Heart left ventricle (tissue), 16 donors: ENCODE results near the gene SLC35F1. TPM values are rescaled to one million over a fixed set of nuclear protein-coding genes. Genes with fewer than 3 reads are reported as not detected.
A peak's percentile ranks its signal among the peaks of the same experiment; 100 is the strongest.

Experiments
- ATAC-seq, 4 donors: fragments of 200-7000 bp; cut with Tn5 transposase; one replicate each; pipeline ENCODE4 v1.9.1; 2020 to 2022; ENCODE audit warnings: moderate library complexity in 4 of 4, mild to moderate bottlenecking in 3 of 4, moderate number of reproducible peaks in 1 of 4
- DNase-seq, 5 donors: peaks; one replicate each; pipeline ENCODE4 v3.0.0-alpha.2; 2020
- H3K27ac ChIP-seq, 12 donors: fragments of 200-600 bp; sonication (generic) in 4 of 12; one replicate each; pipeline versions ENCODE4 v1.5.0 to v1.8.0; 2016 to 2022; ENCODE audit warnings: mild to moderate bottlenecking in 2 of 12
- H3K27me3 ChIP-seq, 9 donors: fragments of 200-600 bp; sonication (generic) in 2 of 9; one replicate each; pipeline versions ENCODE4 v1.5.1 to v1.8.0; 2016 to 2022; ENCODE audit warnings: mild to moderate bottlenecking in 3 of 9
- H3K36me3 ChIP-seq, 9 donors: fragments of 200-600 bp; sonication (generic) in 2 of 9; one replicate each; pipeline versions ENCODE4 v1.5.0 to v1.8.0; 2018 to 2022; ENCODE audit warnings: mild to moderate bottlenecking in 2 of 9
- H3K4me1 ChIP-seq, 12 donors: fragments of 200-600 bp; sonication (generic) in 4 of 12; one replicate each; pipeline versions ENCODE4 v1.5.0 to v1.8.0; 2016 to 2022; ENCODE audit warnings: mild to moderate bottlenecking in 3 of 12
- H3K4me3 ChIP-seq, 12 donors: fragments of 200-600 bp; sonication (generic) in 4 of 12; one replicate each; pipeline versions ENCODE4 v1.5.0 to v1.8.0; 2017 to 2022; ENCODE audit warnings: mild to moderate bottlenecking in 9 of 12, moderate library complexity in 4 of 12
- H3K9me3 ChIP-seq, 12 donors: fragments of 200-600 bp; sonication (generic) in 4 of 12; one replicate each; pipeline versions ENCODE4 v1.5.0 to v1.8.0; 2016 to 2022; ENCODE audit warnings: mild to moderate bottlenecking in 1 of 12
- POLR2A ChIP-seq, 2 donors: fragments of 450-650 bp; IDR thresholded peaks; one replicate each; pipeline ENCODE4 v1.6.1; 2017; ENCODE audit warnings: antibody characterized with exemption in 2 of 2, mild to moderate bottlenecking in 2 of 2, moderate library complexity in 2 of 2
- WGBS, 4 donors: extraction: QIAGEN DNeasy Blood & Tissue Kit in 2 of 4; methylation state at CpG; one replicate each; pipeline versions ENCODE4 v1.1.5 to v1.1.7; 2013 to 2018; 5-methylcytosine and 5-hydroxymethylcytosine counted together
- intact Hi-C, 10 donors: fragments of 100-400 bp; cut with DNase I; formaldehyde crosslinking; loops; one replicate each; pipeline versions ENCODE4 v1.11.1 to v1.14.2; 2022
- polyA plus RNA-seq, 2 donors: library from polyadenylated mRNA; stranded (reverse); fragments of 200-250 nt; gene quantifications; one replicate each; pipeline ENCODE4 v1.2.3, GENCODE V29; 2013
- total RNA-seq, 9 donors: library from RNA; depleted of rRNA in 2 of 9; stranded (reverse); fragments of >200 nt in 2 of 9; fragmentation: NEBNext Ultra II Directional in 3 of 9; extraction: Animal tissue kit (Norgen Biotek cat#: 25700) in 3 of 9; gene quantifications; one replicate each; pipeline versions ENCODE4 v1.1.0 to v1.2.4, GENCODE V29; 2016 to 2023
- TF ChIP-seq, protein P1 (sequence below), 12 donors: fragments of 200-600 bp; sonication (generic) in 4 of 12; IDR thresholded peaks; one replicate each; pipeline versions ENCODE4 v1.5.0 to v1.8.0; 2018 to 2022; ENCODE audit warnings: antibody characterized with exemption in 12 of 12, mild to moderate bottlenecking in 5 of 12
- donor health status: ischemic (EF 13 %, LVEDD 7.1; RV severe dilation, severe dysfunction).
- donor health status: healthy with polysubstance abuse.
- donor health status: DM: no; HTN: yes; CAD: no.
- donor health status: DM: no; HTN: no; CAD: no.
- donor health status: ischemic (EF 25% LVEDD 6.9; RV normal size, moderate dysfunction).
- donor health status: ischemic (EF 25% LVEDD 5.7; RV mildly dilated, moderate dysfunction).
- donor health status: healthy.
- donor health status: DM: yes; HTN: yes; CAD: no.
- donor health status: ischemic (EF 35%, LVEDD 5.7; RV mildly dilated, moderate dysfunction).
- donor health status: nonischemic (EF 11% LVEDD 7.7; RV severe dilation, severe dysfunction).
- donor health status: DM: yes; HTN: yes; CAD: no.
- donor health status: PGD.
- donor health status: ischemic (EF 29% LVEDD 5.4; RV normal size, mild dysfunction).
- donor health status: nonischemic (EF 23%, LVEDD 6.1; RV moderate dilation, normal function).

SLC35F1 gene
- total and polyA plus RNA-seq, 11 donors = 1.1 to 11.6 (median 5.0) TPM

DNA sequence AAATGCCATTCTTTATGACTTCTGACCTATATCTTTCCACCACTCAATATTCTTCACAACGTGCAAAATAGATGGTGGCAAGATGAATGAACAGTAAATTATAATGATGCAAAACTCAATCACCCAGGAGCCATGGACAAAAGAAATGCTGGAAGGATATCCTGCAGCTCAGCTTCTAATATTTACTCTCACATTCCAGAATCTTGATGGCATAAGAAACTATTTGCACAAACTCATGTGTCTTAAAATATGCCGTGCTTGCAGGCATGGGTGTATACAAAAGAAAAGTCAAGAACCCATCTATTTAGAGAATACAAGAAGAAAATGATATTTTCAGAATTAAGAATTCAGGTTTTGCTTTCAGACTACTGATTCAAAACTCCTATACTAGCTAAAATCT lies 217.8 kb downstream of the SLC35F1 start:
- no peaks in the 10 kb centered on the region for H3K36me3 ChIP-seq
- DNase-seq = no peak
- H3K4me3 ChIP-seq = no peak overlapping the region
- intact Hi-C loops = no loop called here
- ATAC-seq = no peak
- H3K27ac ChIP-seq = no peak overlapping the region
- H3K27me3 ChIP-seq = no peaks in the 10 kb centered on the region
- TF ChIP-seq POLR2A (IDR thresholded peaks at IDR 0.05) = no peak
- TF ChIP-seq, protein P1, sequence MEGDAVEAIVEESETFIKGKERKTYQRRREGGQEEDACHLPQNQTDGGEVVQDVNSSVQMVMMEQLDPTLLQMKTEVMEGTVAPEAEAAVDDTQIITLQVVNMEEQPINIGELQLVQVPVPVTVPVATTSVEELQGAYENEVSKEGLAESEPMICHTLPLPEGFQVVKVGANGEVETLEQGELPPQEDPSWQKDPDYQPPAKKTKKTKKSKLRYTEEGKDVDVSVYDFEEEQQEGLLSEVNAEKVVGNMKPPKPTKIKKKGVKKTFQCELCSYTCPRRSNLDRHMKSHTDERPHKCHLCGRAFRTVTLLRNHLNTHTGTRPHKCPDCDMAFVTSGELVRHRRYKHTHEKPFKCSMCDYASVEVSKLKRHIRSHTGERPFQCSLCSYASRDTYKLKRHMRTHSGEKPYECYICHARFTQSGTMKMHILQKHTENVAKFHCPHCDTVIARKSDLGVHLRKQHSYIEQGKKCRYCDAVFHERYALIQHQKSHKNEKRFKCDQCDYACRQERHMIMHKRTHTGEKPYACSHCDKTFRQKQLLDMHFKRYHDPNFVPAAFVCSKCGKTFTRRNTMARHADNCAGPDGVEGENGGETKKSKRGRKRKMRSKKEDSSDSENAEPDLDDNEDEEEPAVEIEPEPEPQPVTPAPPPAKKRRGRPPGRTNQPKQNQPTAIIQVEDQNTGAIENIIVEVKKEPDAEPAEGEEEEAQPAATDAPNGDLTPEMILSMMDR (IDR thresholded peaks at IDR 0.05) = no peak
- H3K4me1 ChIP-seq = no peaks in the 10 kb centered on the region
- peaks cover 0 to 6% (median 0%) of the 10 kb centered on the region in 12 donors for H3K9me3 ChIP-seq
- WGBS, 4 donors = 64 to 78% (median 70%) methylated on average over 2 of the region's 2 CpGs

- Histone ChIP-seq H3K4me1 (peaks cover 0 to 3% (median 0%) of the 10 kb centered on the region in 12 donors), H3K27ac (no peak overlapping the region), H3K9me3 (peaks cover 0 to 6% (median 0%) of the 10 kb centered on the region in 12 donors), H3K27me3 (no peaks in the 10 kb centered on the region), H3K4me3 (no peak overlapping the region), H3K36me3 (no peaks in the 10 kb centered on the region)
- intact Hi-C loops = no loop called here
- no peak for DNase-seq
- ATAC-seq = no peak
- TF ChIP-seq, protein P1 (IDR thresholded peaks at IDR 0.05) = no peak
- TF ChIP-seq POLR2A (IDR thresholded peaks at IDR 0.05) = no peak
Measured at GRCh38 chr6:118128755-118129154, 221.7 kb downstream of the SLC35F1 start.

GRCh38 chr6:118134206-118134605 lies 227.1 kb downstream of the SLC35F1 start:
- intact Hi-C loops = no loop called here
- no peak overlapping the region for H3K27ac ChIP-seq

DNA sequence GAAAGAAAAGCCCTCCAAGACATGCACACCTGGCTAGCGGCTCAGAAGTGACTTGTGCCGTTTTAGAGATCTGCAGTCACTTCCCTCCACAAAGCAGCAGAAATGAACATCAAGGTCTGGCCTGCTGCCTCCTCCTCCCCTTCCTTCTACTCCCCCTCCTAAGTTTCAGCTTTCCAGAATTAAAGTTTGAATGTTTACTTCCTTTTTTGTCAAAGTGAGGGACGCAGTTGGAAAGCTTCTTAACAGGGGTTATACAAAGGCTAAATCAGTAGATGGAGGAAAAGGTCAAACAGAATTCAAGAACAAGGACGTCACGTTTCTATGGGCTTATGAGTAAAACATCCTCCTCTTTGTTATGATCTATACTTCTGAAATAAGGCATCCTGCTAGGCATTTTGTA lies 227.7 kb downstream of the SLC35F1 start:
- 41 to 54% (median 49%) methylated on average over 5 of the region's 5 CpGs for WGBS, 4 donors
- no peak for DNase-seq
- TF ChIP-seq, protein P1 (IDR thresholded peaks at IDR 0.05) = no peak
- TF ChIP-seq POLR2A (IDR thresholded peaks at IDR 0.05) = no peak
- no peaks in the 10 kb centered on the region for H3K36me3 ChIP-seq
- ATAC-seq = no peak
- peaks cover 0 to 11% (median 0%) of the 10 kb centered on the region in 12 donors for H3K4me1 ChIP-seq
- no peaks in the 10 kb centered on the region for H3K27me3 ChIP-seq
- H3K9me3 ChIP-seq = no peaks in the 10 kb centered on the region
- no peak overlapping the region for H3K4me3 ChIP-seq
- peak overlapping the region in 1 of 12 donors; percentile 13 for H3K27ac ChIP-seq
- intact Hi-C loops = no loop called here

More at GRCh38 chr6:118134206-118134605, 227.1 kb downstream of the SLC35F1 start:
- no peak overlapping the region for H3K4me3 ChIP-seq
- no peaks in the 10 kb centered on the region for H3K9me3 ChIP-seq
- H3K27me3 ChIP-seq = no peaks in the 10 kb centered on the region
- 67 to 85% (median 76%) methylated on average over 2 of the region's 2 CpGs for WGBS, 4 donors
- TF ChIP-seq, protein P1 (IDR thresholded peaks at IDR 0.05) = no peak
- no peak for TF ChIP-seq POLR2A (IDR thresholded peaks at IDR 0.05)
- ATAC-seq (no peak), DNase-seq (no peak)
- H3K36me3 ChIP-seq = no peaks in the 10 kb centered on the region
- peaks cover 0 to 11% (median 0%) of the 10 kb centered on the region in 12 donors for H3K4me1 ChIP-seq
